Transverse colon (tissue), 4 donors: ENCODE data around the gene MYOZ3. TPM values are rescaled to one million over a fixed set of nuclear protein-coding genes. Genes with fewer than 3 reads are reported as not detected.

Experiments used
- DNase-seq: peaks from one replicate; pipeline ENCODE4 v3.0.0-alpha.2; 2019
- H3K27ac ChIP-seq, 4 donors: fragments of 200-600 bp; sonication (generic); 2 replicates each; pipeline ENCODE4 v1.5.1; 2016 to 2018; ENCODE audit warnings: inconsistent platforms in 4 of 4
- H3K27me3 ChIP-seq: fragments of 200-600 bp; sonication (generic); 2 replicates; pipeline ENCODE4 v1.5.1; 2017; ENCODE audit warnings: inconsistent platforms
- H3K36me3 ChIP-seq, 4 donors: fragments of 200-600 bp; sonication (generic); 2 replicates each; pipeline ENCODE4 v1.5.1; 2017 to 2019; ENCODE audit warnings: inconsistent platforms in 4 of 4
- H3K4me1 ChIP-seq, 4 donors: fragments of 200-600 bp; sonication (generic); 2 replicates each; pipeline ENCODE4 v1.5.1; 2017 to 2020; ENCODE audit warnings: inconsistent platforms in 4 of 4
- H3K4me3 ChIP-seq, 4 donors: fragments of 200-600 bp; sonication (generic); 1 replicate in 1 of 4; 2 replicates in 3 of 4; pipeline versions ENCODE4 v1.5.1 to v1.6.1; 2017 to 2019; ENCODE audit warnings: inconsistent platforms in 4 of 4
- H3K9me3 ChIP-seq, 2 donors: fragments of 200-600 bp; sonication (generic); 2 replicates each; pipeline ENCODE4 v1.5.1; 2017 to 2019; ENCODE audit warnings: inconsistent platforms in 2 of 2
- EP300 ChIP-seq: sonication (generic); formaldehyde crosslinking; IDR thresholded peaks from one replicate; pipeline ENCODE4 v1.6.1; 2017; ENCODE audit warnings: antibody characterized with exemption, low read depth
- POLR2A ChIP-seq: fragments of 450-650 bp; IDR thresholded peaks from one replicate; pipeline ENCODE4 v1.6.1; 2016; ENCODE audit warnings: antibody characterized with exemption, mild to moderate bottlenecking, moderate library complexity
- POLR2AphosphoS5 ChIP-seq, 3 donors: sonication (generic); formaldehyde crosslinking; IDR thresholded peaks; one replicate each; pipeline ENCODE4 v1.6.1; 2016; ENCODE audit warnings: antibody characterized with exemption in 3 of 3
- WGBS, 2 donors: methylation state at CpG; one replicate each; pipeline ENCODE4 v1.1.5; 2018; ENCODE audit warnings: low coverage in 1 of 2; 5-methylcytosine and 5-hydroxymethylcytosine counted together
- in situ Hi-C, 4 donors: fragments of 200-750 bp; cut with MboI; loops; one replicate each; pipeline versions ENCODE4 v1.15.0 to v1.15.1; 2017; ENCODE audit warnings: low sequenced_read_pairs in 3 of 4, low pct_ligation_motif_present in 1 of 4, low pct_unique_long_range_greater_than_20kb in 1 of 4
- intact Hi-C: fragments of 100-400 bp; cut with DNase I; formaldehyde crosslinking; loops from one replicate; pipeline ENCODE4 v1.15.1; 2023; ENCODE audit warnings: low total_unique reads
- total RNA-seq, 4 donors: library from RNA; depleted of rRNA; stranded (reverse); fragments of >200 nt; gene quantifications; one replicate each; pipeline ENCODE4 v1.1.0, GENCODE V29; 2016
- TF ChIP-seq, protein P1 (sequence below), 5 experiments: fragments of 200-600 bp in 3 of 5; fragments of 450-650 bp in 2 of 5; sonication (generic) in 3 of 5; IDR thresholded peaks; 1 replicate in 2 of 5; 2 replicates in 3 of 5; pipeline ENCODE4 v1.5.1; 2016 to 2017; ENCODE audit warnings: antibody characterized with exemption in 5 of 5, inconsistent platforms in 3 of 5, mild to moderate bottlenecking in 2 of 5, moderate library complexity in 1 of 5

Gene MYOZ3
- total RNA-seq, 4 donors from 2014 or later: not detected

DNA sequence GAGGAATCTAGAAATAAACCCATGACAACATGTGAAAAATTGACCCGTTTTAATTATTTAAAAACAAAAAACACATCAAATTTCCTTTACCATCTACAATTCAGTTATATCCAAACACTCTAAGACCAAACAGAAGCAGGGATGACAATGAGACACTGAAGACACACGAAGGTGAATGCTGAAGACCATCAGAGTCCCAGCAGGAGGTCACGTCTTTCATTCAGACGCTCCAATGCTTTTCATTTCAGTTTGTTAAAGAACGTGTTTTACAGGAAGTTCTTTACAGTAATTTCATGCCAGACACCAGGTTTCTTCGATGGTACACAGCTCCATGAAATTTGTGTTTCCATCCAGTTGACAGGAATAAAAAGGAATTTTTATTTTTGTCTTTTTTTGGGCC is 29.7 kb downstream of the MYOZ3 start:
- in situ Hi-C loops: no loop called here
- Histone ChIP-seq H3K4me1 (no peaks in the 10 kb centered on the region), H3K27ac (no peak overlapping the region), H3K4me3 (no peak overlapping the region), H3K36me3 (peaks cover 0 to 56% (median 30%) of the 10 kb centered on the region in 4 donors), H3K9me3 (no peaks in the 10 kb centered on the region), H3K27me3 (no peaks in the 10 kb centered on the region)
- DNase-seq: no peak
- intact Hi-C loops: no loop called here
- 76% methylated on average over 5 to 6 of the region's 6 CpGs for WGBS, 2 donors
- no peak for TF ChIP-seq EP300
- TF ChIP-seq, protein P1, sequence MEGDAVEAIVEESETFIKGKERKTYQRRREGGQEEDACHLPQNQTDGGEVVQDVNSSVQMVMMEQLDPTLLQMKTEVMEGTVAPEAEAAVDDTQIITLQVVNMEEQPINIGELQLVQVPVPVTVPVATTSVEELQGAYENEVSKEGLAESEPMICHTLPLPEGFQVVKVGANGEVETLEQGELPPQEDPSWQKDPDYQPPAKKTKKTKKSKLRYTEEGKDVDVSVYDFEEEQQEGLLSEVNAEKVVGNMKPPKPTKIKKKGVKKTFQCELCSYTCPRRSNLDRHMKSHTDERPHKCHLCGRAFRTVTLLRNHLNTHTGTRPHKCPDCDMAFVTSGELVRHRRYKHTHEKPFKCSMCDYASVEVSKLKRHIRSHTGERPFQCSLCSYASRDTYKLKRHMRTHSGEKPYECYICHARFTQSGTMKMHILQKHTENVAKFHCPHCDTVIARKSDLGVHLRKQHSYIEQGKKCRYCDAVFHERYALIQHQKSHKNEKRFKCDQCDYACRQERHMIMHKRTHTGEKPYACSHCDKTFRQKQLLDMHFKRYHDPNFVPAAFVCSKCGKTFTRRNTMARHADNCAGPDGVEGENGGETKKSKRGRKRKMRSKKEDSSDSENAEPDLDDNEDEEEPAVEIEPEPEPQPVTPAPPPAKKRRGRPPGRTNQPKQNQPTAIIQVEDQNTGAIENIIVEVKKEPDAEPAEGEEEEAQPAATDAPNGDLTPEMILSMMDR (IDR thresholded peaks at IDR 0.05): no peak
- no peak for TF ChIP-seq POLR2AphosphoS5 (IDR thresholded peaks at IDR 0.05)
- TF ChIP-seq POLR2A: no peak

DNA sequence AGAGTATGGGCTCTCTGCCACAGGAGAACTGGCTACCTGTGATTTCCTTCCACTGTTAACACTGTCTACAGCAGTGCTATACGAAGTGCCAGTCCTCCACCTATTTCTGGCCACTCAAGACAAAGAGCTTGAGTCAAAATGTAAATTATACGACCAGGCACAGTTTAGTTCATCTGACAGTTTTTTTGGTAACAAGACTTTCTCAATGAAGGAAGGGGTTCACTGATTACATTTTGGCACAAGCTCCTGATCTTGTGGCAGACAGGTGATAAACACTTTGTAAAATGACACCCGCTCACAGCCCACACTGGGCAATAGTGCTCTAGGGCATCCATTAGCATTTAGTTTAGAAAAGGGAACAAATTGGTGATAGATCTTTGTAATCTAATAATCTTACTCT is 31.2 kb downstream of the MYOZ3 start:
- in situ Hi-C loops: no loop called here
- DNase-seq: no peak
- no peaks in the 10 kb centered on the region for H3K9me3 ChIP-seq
- WGBS, 2 donors: 85% methylated on average over 3 of the region's 3 CpGs; no CpG with 5 or more reads in 1 of the 2 donors
- no peak overlapping the region for H3K4me3 ChIP-seq
- TF ChIP-seq POLR2A (no peak), POLR2AphosphoS5 (IDR thresholded peaks at IDR 0.05) (no peak), EP300 (no peak)
- TF ChIP-seq, protein P1 (IDR thresholded peaks at IDR 0.05): no peak
- no peaks in the 10 kb centered on the region for H3K27me3 ChIP-seq
- no peak overlapping the region for H3K27ac ChIP-seq
- intact Hi-C loops: no loop called here
- H3K4me1 ChIP-seq: no peaks in the 10 kb centered on the region
- peaks cover 0 to 71% (median 38%) of the 10 kb centered on the region in 4 donors for H3K36me3 ChIP-seq

- TF ChIP-seq POLR2AphosphoS5 (IDR thresholded peaks at IDR 0.05) (no peak), EP300 (no peak), POLR2A (no peak)
- TF ChIP-seq, protein P1 (IDR thresholded peaks at IDR 0.05): no peak
- H3K27me3 ChIP-seq: no peaks in the 10 kb centered on the region
- H3K4me1 ChIP-seq: peaks cover 6 to 9% (median 8%) of the 10 kb centered on the region in 4 donors
- H3K27ac ChIP-seq: no peak overlapping the region
- in situ Hi-C loops (no loop called here), intact Hi-C loops (no loop called here)
- DNase-seq: no peak
- H3K36me3 ChIP-seq: peaks cover 0 to 81% (median 43%) of the 10 kb centered on the region in 4 donors
- WGBS, 2 donors: 80 to 89% methylated on average over 2 to 3 of the region's 3 CpGs
- no peak overlapping the region for H3K4me3 ChIP-seq
- H3K9me3 ChIP-seq: no peaks in the 10 kb centered on the region
These were observed 33.6 kb downstream of the MYOZ3 start for GRCh38 chr5:150694612-150695011.

- TF ChIP-seq POLR2AphosphoS5 (IDR thresholded peaks at IDR 0.05): no peak
- TF ChIP-seq POLR2A: no peak
- TF ChIP-seq, protein P1 (IDR thresholded peaks at IDR 0.05): no peak
- no peak for TF ChIP-seq EP300
- in situ Hi-C loops (no loop called here), intact Hi-C loops (no loop called here)
- DNase-seq: no peak
- H3K27ac ChIP-seq: peak overlapping the region; percentile 95 to 98 (median 96)
- WGBS, 2 donors: 2 to 6% methylated on average over 11 to 15 of the region's 15 CpGs
- peaks cover 0 to 31% (median 16%) of the 10 kb centered on the region in 4 donors for H3K36me3 ChIP-seq
- H3K27me3 ChIP-seq: no peaks in the 10 kb centered on the region
- peaks cover 11 to 32% (median 22%) of the 10 kb centered on the region in 4 donors for H3K4me1 ChIP-seq
- peak overlapping the region; percentile 88 to 98 (median 92) for H3K4me3 ChIP-seq
- H3K9me3 ChIP-seq: no peaks in the 10 kb centered on the region
These were observed 39.2 kb downstream of the MYOZ3 start for GRCh38 chr5:150700246-150700593.
